ENCODE data around the gene ALK. TPM values are rescaled to one million over a fixed set of nuclear protein-coding genes. Genes with fewer than 3 reads are reported as not detected.

Gene ALK
- total RNA-seq, 3 donors from 2014 or later: 0.07 to 2.4 (median 0.09) TPM

DNA sequence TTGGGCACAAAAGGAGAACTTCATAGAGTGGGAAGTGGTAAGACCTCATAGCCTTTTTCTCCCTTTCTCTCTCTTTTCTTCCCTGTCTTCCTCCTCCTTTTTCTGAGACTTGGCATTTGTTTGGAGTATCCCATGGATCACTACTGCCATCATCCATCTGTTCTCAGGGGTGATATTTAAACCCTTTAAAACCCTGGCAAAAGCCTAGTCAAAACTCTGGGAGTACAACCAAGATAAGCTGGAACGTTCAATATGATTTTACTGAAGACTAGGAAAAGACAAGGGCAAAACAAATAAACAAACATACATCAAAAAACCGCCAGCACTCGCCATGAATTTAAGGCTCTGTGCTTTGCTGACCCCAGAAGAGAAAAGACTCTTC, 552.7 kb downstream of the ALK start:
- ATAC-seq: no peak

DNA sequence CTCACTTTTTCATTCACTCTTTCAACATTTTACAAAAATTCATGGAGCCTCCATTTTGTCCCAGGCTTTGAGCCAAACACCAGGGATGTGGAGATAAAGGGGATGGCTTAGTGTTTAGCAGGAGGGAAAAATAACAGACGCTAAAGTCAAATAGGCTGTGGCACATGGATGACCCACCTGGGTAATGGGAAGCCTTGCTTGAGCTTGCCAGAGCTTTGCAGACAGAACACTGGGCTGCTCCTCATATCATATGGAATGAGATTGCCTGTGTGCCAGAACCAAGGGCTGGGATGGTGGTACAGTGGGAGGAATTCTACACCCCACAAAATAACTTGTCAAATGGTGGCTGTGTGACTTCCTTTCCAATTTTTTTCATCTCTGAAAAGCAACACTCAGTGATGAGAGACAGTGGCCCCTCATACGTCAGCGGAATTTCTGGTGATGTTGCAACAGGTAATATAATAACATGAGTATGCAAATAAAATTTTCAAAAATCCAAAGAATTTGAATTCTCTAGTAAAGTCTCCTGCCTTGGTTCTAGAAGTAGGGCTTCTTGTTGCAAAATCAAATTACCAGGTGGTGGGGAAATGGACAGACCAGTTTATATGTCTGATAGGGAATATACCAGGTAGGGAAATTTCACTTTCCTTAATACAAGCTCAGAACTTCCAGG, 553.3 kb downstream of the ALK start:
- intact Hi-C loops (cut with DNase I, micrococcal nuclease): no loop called here
- DNase-seq: no peak
- TF ChIP-seq, protein P1, sequence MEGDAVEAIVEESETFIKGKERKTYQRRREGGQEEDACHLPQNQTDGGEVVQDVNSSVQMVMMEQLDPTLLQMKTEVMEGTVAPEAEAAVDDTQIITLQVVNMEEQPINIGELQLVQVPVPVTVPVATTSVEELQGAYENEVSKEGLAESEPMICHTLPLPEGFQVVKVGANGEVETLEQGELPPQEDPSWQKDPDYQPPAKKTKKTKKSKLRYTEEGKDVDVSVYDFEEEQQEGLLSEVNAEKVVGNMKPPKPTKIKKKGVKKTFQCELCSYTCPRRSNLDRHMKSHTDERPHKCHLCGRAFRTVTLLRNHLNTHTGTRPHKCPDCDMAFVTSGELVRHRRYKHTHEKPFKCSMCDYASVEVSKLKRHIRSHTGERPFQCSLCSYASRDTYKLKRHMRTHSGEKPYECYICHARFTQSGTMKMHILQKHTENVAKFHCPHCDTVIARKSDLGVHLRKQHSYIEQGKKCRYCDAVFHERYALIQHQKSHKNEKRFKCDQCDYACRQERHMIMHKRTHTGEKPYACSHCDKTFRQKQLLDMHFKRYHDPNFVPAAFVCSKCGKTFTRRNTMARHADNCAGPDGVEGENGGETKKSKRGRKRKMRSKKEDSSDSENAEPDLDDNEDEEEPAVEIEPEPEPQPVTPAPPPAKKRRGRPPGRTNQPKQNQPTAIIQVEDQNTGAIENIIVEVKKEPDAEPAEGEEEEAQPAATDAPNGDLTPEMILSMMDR (IDR thresholded peaks at IDR 0.05): no peak

More for the DNA sequence above, 552.7 kb downstream of the ALK start:
- H3K36me3 ChIP-seq (ENCODE audit: low read depth): no peaks in the 10 kb centered on the region
- H3K4me3 ChIP-seq: no peak overlapping the region
- TF ChIP-seq, protein P1 (IDR thresholded peaks at IDR 0.05): no peak
- DNase-seq: no peak
- no peaks in the 10 kb centered on the region for H3K4me1 ChIP-seq (ENCODE audit: low read depth)
- intact Hi-C loops (cut with DNase I, micrococcal nuclease): no loop called here
- no peaks in the 10 kb centered on the region for H3K9me3 ChIP-seq

DNA sequence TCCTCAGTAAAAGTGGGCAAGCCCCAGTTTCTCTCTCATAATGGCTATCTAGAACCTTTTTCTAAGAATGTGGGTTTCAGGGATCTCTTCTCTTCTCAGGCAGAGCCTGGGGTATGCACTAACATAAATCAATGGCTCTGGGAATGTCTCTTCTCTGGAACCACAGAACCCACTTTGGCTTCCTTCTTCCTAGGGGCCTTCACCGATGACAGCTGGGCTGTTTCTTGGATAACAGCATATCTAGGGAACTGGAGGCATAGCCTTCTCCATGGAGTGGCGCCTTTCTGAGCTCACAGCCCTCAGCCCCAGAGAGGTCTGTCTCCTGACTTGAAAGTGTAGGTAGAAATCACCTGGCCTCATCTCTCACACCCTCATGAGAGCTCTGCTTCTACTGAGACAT, 558.3 kb downstream of the ALK start:
- Histone ChIP-seq H3K4me1 (ENCODE audit: low read depth) (no peaks in the 10 kb centered on the region), H3K4me3 (no peak overlapping the region), H3K9me3 (no peaks in the 10 kb centered on the region), H3K36me3 (ENCODE audit: low read depth) (no peaks in the 10 kb centered on the region)
- TF ChIP-seq, protein P1 (IDR thresholded peaks at IDR 0.05): no peak
- ATAC-seq: no peak
- intact Hi-C loops (cut with DNase I, micrococcal nuclease): no loop called here
- no peak for DNase-seq

More for the DNA sequence above, 553.3 kb downstream of the ALK start:
- ATAC-seq: no peak
- H3K4me3 ChIP-seq: no peak overlapping the region
- H3K9me3 ChIP-seq: no peaks in the 10 kb centered on the region
- no peaks in the 10 kb centered on the region for H3K4me1 ChIP-seq (ENCODE audit: low read depth)
- no peaks in the 10 kb centered on the region for H3K36me3 ChIP-seq (ENCODE audit: low read depth)

DNA sequence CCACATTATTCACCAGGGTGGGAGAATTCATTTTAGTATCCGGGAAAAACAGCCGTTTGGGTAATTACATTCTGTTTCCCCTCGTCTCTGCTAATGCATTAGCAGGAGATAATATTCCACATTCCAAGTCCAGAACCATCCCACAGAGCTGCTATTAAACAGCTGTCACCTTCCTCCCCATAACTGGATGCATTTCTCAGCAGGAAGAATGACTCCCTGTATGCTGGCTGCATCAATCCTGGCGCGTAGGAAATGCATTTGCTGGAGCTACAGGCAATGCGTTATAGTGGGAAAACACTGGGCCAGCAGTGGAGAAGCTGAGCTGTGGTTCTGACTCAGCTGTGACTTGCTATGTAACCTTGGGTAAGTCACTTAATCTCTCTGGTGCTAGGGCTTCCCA, 560.2 kb downstream of the ALK start:
- DNase-seq (no peak), ATAC-seq (no peak)
- TF ChIP-seq, protein P1 (IDR thresholded peaks at IDR 0.05): no peak
- Histone ChIP-seq H3K36me3 (ENCODE audit: low read depth) (no peaks in the 10 kb centered on the region), H3K4me3 (no peak overlapping the region), H3K9me3 (no peaks in the 10 kb centered on the region), H3K4me1 (ENCODE audit: low read depth) (no peaks in the 10 kb centered on the region)
- intact Hi-C loops (cut with DNase I, micrococcal nuclease): no loop called here

DNA sequence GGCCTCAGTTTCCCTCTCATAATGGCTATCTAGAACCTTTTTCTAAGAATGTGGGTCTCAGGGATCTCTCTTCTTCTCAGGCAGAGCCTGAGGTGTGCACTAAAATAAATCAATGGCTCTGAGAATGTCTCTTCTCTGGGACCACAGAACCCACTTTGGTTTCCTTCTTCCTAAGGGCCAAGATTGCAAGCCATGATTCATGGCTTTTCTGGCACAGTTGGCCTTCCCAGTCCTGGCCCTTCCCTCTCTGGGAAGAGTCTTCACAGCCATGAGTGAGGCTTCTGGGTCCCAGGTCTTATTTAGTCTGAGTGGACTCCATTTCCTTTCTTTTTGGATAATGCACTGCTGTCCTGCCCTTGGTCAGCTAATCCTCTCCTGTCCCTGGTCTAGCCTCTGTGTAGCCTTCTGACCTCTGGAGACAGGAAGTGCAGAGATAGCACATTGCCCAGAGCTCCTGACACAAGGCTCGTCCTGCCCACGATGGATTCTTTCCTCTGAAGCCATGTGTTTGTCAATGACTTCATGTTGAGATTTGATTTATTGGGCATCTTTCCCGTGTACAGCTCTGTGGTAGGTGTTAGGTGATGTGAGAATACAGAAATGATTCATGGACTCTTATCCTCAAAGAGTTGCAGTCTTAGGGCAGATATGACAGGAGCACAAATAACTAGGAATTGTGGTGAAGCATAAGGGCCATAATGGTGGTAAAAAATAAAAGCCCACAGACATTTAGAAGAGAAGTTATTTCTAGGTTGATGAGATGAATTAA, 561.2 kb downstream of the ALK start:
- no peaks in the 10 kb centered on the region for H3K4me1 ChIP-seq (ENCODE audit: low read depth)
- TF ChIP-seq, protein P1 (IDR thresholded peaks at IDR 0.05): no peak
- no peaks in the 10 kb centered on the region for H3K36me3 ChIP-seq (ENCODE audit: low read depth)
- intact Hi-C loops (cut with DNase I, micrococcal nuclease): no loop called here
- no peak overlapping the region for H3K4me3 ChIP-seq
- no peaks in the 10 kb centered on the region for H3K9me3 ChIP-seq
- DNase-seq (no peak), ATAC-seq (no peak)

All from mucosa of descending colon (tissue), 3 donors.